GM19395 (cell line): Measurements from ENCODE around the gene FETUB.
"Not testable (repeated sequence)": the region's sequence is repeated elsewhere in the genome, so short reads cannot be mapped to it uniquely, and the experiment has no call there.

Experiments
- ATAC-seq: cut with Tn5 transposase; IDR thresholded peaks from one replicate; pipeline ENCODE4 v1.9.1; 2021; ENCODE audit warnings: mild to moderate bottlenecking, moderate library complexity; ENCODE audit not compliant: unreplicated experiment

Gene FETUB

DNA sequence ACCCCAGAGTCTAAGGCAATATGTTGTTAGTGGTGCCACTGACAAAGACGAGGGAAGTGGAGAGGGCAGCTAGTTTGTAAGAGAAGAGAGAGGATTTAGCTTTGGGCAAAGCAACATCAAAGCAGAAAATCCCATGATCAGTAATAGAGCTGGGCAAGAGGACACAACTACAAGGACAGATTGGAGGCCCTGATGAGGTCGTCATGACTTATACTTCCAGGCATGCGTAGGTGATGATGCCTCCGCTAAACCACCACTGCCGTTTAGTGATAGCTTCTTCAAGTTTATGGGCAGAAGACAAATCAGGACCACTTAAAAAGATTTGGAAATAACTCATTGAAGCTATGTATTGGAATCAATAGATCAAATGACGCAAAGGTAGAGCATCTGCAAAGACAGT lies 28.2 kb downstream of the FETUB start:
- ATAC-seq: no peak

GRCh38 chr3:186669378-186670084 lies 29.3 kb downstream of the FETUB start:
- no peak for ATAC-seq

DNA sequence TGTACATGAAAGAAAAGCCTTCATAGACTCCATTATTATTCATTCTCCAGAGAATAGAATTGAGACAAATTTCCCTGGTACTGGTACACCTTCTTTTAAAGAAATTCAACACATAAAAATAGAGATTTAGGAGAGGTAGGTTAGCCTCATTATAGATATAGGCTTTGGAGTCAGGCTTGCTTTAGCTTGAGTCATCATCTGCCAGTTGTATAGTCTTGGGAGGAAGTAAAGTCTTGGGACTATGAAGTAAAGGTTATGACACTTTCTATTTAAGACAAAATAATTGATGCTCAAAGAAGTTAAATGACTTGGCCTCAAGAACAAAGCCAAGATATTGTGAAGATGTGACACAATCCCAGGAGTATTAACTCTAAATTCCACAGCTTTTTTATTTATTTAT lies 30.0 kb downstream of the FETUB start:
- no peak for ATAC-seq

DNA sequence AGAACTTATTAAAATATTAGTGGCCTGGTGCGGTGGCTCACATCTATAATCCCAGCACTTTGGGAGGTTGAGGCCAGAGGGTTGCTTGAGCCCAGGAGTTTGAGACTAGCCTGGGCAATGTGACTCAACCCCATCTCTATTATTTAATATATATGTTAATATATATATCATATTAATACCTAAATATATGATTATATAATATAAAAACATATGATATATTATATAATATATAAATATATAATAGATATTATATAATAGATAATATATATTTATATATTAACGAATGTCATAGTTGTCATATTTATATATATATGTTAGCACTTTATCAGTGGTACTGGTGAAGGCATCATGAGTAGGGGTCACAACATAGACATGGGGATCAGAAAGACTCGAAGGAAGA lies 30.9 kb downstream of the FETUB start:
- ATAC-seq: no peak

DNA sequence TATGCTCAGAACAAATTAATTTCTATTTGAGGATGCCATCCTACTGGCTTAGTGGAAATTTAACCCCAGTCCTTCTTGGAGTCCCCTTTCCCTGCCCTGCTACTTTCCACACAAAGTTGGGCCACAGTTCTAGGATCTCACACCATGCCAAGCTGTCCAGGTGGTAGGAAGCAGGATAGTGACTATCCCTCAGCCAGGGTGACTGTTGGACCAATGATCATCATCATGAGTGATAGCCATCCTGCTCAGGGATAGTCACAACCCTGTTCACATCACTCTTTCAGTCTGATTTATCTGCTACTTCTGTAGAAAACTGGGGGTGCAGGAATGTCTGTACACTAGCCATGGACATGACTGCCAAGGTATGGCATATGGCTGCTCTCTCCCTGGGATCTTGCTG lies 38.4 kb downstream of the FETUB start:
- ATAC-seq: no peak

DNA sequence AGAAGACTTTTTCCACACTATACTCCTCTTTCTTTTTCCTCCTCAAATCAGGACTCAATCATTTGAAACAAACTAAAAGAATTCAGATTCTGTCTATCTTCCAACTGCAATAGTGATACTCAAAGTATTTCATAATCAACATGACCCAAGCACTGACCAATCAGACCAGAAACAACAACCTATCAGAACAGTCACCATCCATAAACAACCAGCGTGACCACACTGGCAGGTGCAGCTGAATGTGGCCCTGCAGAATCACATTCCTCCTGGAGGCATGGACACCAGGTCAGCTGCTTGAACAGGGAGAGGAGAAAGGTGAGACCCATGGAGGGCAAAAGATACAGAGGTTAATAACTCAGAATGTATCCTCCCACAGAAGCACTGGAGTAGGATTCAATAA lies 39.0 kb downstream of the FETUB start:
- ATAC-seq: no peak

- no peak for ATAC-seq
Measured at GRCh38 chr3:186680869-186681268, 40.7 kb downstream of the FETUB start.

DNA sequence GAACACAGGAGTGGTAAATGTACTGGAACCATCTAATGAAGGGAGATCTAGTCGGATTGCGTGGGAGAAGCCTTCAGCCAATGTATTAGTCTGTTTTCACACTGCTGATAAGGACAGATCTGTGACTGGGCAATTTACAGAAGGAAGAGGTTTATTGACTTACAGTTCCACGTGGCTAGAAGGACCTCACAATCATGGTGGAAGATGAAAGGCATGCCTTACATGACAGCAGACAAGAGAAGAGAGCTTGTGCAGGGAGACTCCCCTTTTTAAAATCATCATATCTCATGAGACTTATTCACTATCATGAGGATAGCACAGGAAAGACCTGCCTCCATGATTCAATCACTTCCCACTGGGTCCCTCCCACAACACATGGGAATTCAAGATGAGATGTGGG lies 42.6 kb downstream of the FETUB start:
- ATAC-seq: no peak

- no peak for ATAC-seq
Measured at GRCh38 chr3:186683979-186684378, 43.8 kb downstream of the FETUB start.

- ATAC-seq: not testable (repeated sequence)
Measured at GRCh38 chr3:186686475-186686874, 46.3 kb downstream of the FETUB start.

GRCh38 chr3:186687120-186687651 lies 47.0 kb downstream of the FETUB start:
- no peak for ATAC-seq

DNA sequence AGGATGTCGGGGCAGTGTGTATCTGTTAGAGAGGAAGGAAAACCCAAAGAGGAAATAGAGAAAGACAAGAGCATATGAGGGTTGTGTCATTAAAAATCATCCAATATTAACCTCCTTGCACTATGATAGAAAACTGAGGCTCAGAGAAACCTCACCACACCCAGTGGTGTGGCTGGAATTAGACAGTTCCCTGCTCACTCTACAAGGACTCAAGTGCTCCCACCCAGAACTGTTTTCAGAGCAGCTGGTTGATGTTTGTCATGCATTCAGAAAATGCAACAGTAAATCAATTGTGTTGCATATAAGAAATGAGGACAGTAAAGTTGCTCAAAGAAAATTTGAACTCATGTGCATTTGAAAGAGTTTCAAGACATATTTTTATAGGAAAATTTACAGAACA lies 50.1 kb downstream of the FETUB start:
- ATAC-seq: not testable (repeated sequence)

DNA sequence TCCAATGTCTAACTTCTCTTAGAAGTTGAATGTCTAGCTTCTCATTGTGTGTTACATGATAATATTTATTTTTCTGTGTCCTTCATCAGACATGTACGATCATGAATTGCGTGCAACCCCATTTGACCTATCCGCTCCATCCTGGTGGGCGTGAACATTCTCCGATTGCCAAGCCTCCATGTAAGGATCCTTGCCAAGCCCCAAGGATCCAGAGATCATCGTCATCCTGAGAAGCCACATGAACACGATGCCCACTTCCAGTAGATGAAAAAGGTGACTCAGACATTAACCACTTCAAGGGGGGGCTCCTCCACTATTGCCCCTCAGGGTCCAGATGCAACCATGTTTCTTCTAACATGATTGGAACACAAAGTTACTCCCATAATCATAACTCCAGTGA lies 51.5 kb downstream of the FETUB start:
- no peak for ATAC-seq

DNA sequence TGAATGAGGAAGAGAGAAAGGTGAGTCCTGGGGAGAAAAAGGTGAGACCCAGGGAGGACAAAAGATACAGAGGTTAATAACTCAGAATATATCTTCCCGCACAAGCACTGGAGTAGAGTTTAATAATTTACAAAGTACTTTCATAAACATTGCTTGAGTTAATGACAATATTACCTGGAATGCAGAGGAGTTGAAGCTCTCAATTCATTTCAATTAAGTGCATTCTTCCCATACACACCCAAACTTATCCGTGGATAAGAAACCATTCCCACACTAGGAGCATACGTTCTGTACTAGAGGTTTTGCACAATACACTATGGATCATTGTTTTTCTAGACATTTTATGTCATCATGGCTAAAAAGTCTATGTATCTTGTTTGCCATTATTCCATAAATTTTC lies 53.6 kb downstream of the FETUB start:
- no peak for ATAC-seq

- no peak for ATAC-seq
Measured at GRCh38 chr3:186694288-186695032, 54.3 kb downstream of the FETUB start.

DNA sequence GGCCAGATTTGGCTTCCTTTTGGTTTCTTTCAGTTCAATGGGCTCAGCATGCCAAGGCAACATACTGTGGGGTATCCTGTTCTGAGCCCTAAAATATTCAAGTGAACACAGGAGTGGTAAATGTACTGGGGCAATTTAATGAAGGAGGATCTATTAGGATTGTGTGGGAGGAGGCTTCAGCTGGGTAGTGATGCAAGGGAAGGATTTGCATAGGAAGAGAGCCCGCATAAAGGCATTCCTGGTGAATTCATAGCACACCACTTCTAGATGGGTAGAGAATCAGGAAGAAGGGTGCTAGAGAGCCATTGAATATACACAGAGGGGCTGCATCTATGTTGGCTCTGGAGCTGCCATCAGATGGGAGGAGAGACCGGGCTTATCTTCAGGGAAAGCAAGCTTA lies 56.3 kb downstream of the FETUB start:
- ATAC-seq: no peak

DNA sequence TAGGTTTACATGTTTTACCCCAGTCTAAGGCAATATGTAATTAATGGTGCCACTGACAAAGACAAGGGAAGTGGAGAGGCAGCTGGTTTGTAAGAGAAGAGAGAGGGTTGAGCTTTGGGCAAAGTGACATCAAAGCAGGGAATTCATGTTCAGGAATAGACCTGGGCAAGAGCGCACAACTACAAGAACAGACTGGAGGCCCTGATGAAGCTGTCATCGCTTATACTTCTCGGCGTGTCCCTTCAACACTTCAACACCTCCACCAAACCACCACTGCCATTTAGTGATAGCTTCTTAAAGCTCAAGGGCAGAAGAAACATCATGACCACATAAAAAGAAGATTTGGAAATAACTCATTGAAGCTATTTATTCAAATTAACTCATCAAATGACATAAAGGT lies 57.3 kb downstream of the FETUB start:
- ATAC-seq: no peak

DNA sequence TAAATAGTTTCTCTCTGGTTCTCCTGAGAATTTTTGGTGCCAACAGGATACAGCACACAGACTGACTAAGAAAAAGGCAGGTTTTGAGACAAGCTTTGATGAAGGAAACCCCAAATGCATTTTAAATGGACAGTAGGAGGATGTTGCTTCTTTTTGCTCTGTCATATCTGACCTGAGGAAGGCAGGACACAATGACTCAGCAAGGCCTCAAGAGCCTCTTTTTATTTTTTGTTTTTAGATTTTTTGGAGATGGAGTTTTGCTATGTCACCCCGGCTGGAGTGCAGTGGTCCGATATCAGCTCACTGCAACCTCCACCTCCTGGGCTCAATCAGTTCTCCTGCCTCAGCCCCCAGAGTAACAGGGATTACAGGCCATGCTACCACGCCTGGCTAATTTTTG lies 60.1 kb downstream of the FETUB start:
- ATAC-seq: no peak

GRCh38 chr3:186702451-186702850 lies 62.3 kb downstream of the FETUB start:
- ATAC-seq: not testable (repeated sequence)
